ENCODE measurements around the gene CCDC38. TPM values are rescaled to one million over a fixed set of nuclear protein-coding genes. Genes with fewer than 3 reads are reported as not detected.
"Not testable (repeated sequence)": the region's sequence is repeated elsewhere in the genome, so short reads cannot be mapped to it uniquely, and the experiment has no call there.

The CCDC38 gene
- total RNA-seq, 1 donor from 2014 or later, result 0.06 TPM

DNA sequence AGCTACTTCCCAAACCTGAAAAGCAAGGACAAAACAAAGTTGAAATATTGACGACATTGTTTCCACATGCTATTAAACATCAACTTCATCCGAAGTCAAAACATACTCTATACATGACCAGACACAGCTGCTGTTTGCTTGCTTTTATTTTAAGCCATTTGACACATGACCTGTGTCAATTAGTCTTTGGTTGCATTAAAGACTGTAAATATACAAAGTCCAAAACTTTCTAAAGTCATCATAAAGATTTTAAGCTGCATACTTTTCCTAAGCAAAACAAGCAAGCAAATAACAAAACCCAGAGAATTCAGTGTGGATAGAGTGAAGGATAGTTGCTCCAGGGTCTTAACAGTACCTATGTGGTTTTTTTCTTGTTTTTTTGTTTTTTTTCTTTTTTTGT lies 31.9 kb upstream of the CCDC38 start:
- TF ChIP-seq, protein P1, sequence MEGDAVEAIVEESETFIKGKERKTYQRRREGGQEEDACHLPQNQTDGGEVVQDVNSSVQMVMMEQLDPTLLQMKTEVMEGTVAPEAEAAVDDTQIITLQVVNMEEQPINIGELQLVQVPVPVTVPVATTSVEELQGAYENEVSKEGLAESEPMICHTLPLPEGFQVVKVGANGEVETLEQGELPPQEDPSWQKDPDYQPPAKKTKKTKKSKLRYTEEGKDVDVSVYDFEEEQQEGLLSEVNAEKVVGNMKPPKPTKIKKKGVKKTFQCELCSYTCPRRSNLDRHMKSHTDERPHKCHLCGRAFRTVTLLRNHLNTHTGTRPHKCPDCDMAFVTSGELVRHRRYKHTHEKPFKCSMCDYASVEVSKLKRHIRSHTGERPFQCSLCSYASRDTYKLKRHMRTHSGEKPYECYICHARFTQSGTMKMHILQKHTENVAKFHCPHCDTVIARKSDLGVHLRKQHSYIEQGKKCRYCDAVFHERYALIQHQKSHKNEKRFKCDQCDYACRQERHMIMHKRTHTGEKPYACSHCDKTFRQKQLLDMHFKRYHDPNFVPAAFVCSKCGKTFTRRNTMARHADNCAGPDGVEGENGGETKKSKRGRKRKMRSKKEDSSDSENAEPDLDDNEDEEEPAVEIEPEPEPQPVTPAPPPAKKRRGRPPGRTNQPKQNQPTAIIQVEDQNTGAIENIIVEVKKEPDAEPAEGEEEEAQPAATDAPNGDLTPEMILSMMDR (conservative IDR thresholded peaks at IDR 0.05; ENCODE audit: low read depth, low read length), result no peak
- no peak overlapping the region for H3K4me3 ChIP-seq (ENCODE audit: low read depth, low read length)
- no peak for DNase-seq (ENCODE audit: low read depth)

DNA sequence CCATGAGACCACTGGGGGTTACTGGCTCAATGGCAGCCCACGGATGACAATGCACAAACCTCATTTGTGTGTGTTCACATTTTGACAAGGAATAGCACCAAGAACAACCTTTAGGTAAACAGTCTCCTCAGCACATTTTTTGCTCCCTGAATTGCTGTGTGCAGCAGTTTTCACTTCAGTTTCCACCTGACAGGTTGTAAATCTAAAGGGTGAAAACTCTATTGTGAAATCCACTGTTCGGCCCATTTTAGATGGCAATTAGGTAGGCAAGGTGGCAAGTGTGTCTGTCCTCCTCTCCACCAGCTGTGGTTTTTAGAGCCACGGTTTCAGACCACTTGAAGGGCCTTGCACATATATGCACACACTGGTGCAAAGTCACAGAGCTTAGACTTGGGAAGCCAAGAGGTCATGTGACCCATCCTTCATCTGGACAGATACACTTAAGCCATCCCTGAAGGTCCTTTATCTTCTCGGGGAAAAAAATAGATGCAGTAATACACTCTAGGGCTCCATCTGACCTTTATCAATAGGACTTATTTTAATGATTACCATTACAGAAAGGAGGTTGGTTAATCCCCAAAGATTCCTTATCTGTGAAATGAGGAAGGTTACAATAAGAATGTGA lies 30.5 kb upstream of the CCDC38 start:
- DNase-seq (ENCODE audit: low read depth), result no peak
- H3K4me3 ChIP-seq (ENCODE audit: low read depth, low read length), result no peak overlapping the region
- TF ChIP-seq, protein P1 (conservative IDR thresholded peaks at IDR 0.05; ENCODE audit: low read depth, low read length), result no peak

DNA sequence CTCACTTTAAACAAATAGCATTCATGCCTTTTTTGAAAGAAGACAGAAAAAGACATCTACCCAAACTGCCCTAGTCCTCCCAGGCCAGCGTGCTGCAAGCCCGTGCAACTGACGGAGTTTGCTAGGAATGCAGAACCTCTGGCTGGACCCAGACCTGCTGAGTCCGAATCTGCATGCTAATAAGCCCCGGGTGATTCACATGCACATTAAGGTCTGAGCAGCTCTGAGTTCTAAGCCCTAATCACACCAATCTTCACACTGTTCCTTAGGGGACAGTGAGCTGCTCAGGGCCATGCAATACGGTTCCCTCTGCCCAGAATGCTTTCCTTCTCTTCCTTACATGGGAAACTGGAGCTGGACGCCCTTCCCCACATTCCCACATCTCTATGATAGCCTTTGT lies 28.5 kb upstream of the CCDC38 start:
- H3K4me3 ChIP-seq (ENCODE audit: low read depth, low read length), result no peak overlapping the region
- TF ChIP-seq, protein P1 (conservative IDR thresholded peaks at IDR 0.05; ENCODE audit: low read depth, low read length), result no peak
- DNase-seq (ENCODE audit: low read depth), result peak; percentile 29

DNA sequence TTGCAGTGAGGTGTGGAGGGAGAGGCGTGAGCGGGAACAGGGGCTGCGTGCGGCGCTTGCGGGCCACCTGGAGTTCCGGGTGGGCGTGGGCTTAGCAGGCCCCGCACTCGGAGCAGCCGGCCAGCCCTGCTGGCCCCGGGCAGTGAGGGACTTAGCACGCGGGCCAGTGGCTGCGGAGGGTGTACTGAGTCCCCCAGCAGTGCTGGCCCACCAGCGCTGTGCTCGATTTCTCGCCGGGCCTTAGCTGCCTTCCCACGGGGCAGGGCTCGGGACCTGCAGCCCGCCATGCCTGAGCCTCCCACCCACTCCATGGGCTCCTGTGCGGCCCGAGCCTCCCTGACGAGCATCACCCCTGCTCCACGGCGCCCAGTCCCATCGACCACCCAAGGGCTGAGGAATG lies 26.7 kb upstream of the CCDC38 start:
- DNase-seq (ENCODE audit: low read depth); H3K4me3 ChIP-seq (ENCODE audit: low read depth, low read length): not testable (repeated sequence)

DNA sequence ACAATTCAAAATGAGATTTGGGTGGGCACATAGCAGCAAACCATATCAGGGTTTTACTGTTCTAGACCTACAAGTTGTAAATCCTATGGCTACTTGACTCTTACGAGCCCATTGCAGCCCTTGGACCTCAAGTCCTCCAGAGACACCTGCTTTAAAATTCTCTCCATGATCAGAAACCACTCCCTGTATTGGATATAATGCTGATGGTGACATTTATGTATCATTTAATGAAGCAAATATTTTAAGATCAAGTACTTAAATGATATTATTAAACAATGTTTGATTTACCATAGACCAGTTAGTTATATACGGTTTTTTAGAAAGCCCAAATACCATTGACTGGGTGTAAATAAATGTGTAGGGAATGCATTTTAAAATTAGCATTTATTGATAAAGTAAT lies 24.9 kb upstream of the CCDC38 start:
- TF ChIP-seq, protein P1 (conservative IDR thresholded peaks at IDR 0.05; ENCODE audit: low read depth, low read length), result no peak
- H3K4me3 ChIP-seq (ENCODE audit: low read depth, low read length), result no peak overlapping the region
- DNase-seq (ENCODE audit: low read depth), result no peak

DNA sequence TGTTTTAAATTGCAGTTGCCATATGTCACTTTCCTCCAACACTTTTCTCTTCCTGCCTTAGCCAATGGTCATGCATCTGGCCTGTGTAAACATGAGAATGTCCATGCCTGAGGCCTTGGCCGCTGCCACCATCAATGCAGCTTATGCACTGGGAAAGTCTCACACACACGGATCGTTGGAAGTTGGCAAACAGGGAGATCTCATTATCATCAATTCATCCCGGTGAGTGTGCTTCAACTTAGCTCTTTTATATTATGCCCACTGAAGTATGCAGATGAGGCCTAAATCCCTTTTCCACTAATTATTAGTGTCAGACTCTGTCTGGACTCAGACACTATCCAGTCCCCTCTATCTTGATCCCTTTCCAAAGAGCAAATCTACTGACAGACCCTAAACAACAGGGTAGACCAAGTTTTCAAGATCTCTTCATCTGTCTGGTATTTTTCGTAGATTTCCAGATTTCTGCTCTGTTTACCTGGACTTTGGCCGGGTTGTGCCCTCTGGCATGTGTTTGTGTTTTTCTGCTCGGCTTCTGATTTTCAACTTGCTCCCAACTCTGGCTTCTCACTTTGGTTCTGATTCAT lies 24.0 kb upstream of the CCDC38 start:
- TF ChIP-seq, protein P1 (conservative IDR thresholded peaks at IDR 0.05; ENCODE audit: low read depth, low read length), result no peak
- DNase-seq (ENCODE audit: low read depth), result no peak
- H3K4me3 ChIP-seq (ENCODE audit: low read depth, low read length), result no peak overlapping the region

DNA sequence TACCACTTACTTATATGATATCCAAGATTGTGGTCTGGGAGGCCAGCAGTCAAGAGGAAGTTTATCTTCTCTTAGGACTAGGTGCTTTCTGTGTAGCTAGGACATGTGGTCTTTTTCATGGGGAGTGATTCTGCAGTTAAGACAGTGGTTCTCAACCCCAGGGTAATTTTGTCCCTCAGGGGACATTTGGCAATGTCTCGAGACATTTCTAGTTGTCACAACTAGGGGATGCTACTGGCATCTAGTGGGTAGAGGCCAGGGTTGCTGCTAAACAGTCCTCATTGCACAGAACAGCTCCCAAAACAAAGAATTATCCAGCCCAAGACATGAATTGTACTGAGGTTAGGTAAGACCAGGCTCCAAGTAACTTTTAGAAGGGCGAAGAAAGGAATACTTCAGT lies 20.7 kb upstream of the CCDC38 start:
- TF ChIP-seq, protein P1 (conservative IDR thresholded peaks at IDR 0.05; ENCODE audit: low read depth, low read length), result peak; percentile 22
- no peak overlapping the region for H3K4me3 ChIP-seq (ENCODE audit: low read depth, low read length)
- DNase-seq (ENCODE audit: low read depth), result no peak

Measured in epithelial cell of proximal tubule (primary cell).